Stimulated activated CD8-positive, alpha-beta memory T cell treated with anti-CD3 and anti-CD28 coated beads, Interleukin-4, amount 100 ng/mL, for 24 hours (primary cell): Measurements from ENCODE around the gene WNT10A.
A peak's percentile ranks its signal among the peaks of the same experiment; 100 is the strongest.
"Not testable (repeated sequence)": the region's sequence is repeated elsewhere in the genome, so short reads cannot be mapped to it uniquely, and the experiment has no call there.

Experiments
- DNase-seq: peaks from one replicate; pipeline ENCODE4 v3.0.0-alpha.2; 2020; ENCODE audit warnings: low read depth

Gene WNT10A

GRCh38 chr2:218893349-218894150 lies 12.9 kb downstream of the WNT10A start:
- DNase-seq, result no peak

- DNase-seq, result no peak
Measured at GRCh38 chr2:218894151-218894879, 13.7 kb downstream of the WNT10A start.

- DNase-seq, result no peak
Measured at GRCh38 chr2:218894880-218895157, 14.2 kb downstream of the WNT10A start.

GRCh38 chr2:218895326-218895725 lies 14.7 kb downstream of the WNT10A start:
- no peak for DNase-seq

- no peak for DNase-seq
Measured at GRCh38 chr2:218895759-218896500, 15.3 kb downstream of the WNT10A start.

GRCh38 chr2:218896501-218897393 lies 16.1 kb downstream of the WNT10A start:
- DNase-seq, result peak; percentile 80

GRCh38 chr2:218897394-218898108 lies 16.9 kb downstream of the WNT10A start:
- no peak for DNase-seq

GRCh38 chr2:218898109-218898878 lies 17.6 kb downstream of the WNT10A start:
- DNase-seq, result peak; percentile 74

GRCh38 chr2:218899147-218899546 lies 18.5 kb downstream of the WNT10A start:
- DNase-seq, result no peak

- no peak for DNase-seq
Measured at GRCh38 chr2:218902427-218902826, 21.8 kb downstream of the WNT10A start.

- DNase-seq, result no peak
Measured at GRCh38 chr2:218904176-218904575, 23.5 kb downstream of the WNT10A start.

- peak; percentile 83 for DNase-seq
Measured at GRCh38 chr2:218908721-218909619, 28.3 kb downstream of the WNT10A start.

- no peak for DNase-seq
Measured at GRCh38 chr2:218910741-218911140, 30.1 kb downstream of the WNT10A start.

GRCh38 chr2:218920504-218920903 lies 39.9 kb downstream of the WNT10A start:
- DNase-seq, result no peak

GRCh38 chr2:218924757-218925156 lies 44.1 kb downstream of the WNT10A start:
- no peak for DNase-seq

- no peak for DNase-seq
Measured at GRCh38 chr2:218925434-218925833, 44.8 kb downstream of the WNT10A start.

- no peak for DNase-seq
Measured at GRCh38 chr2:218927422-218927821, 46.8 kb downstream of the WNT10A start.

- DNase-seq, result no peak
Measured at GRCh38 chr2:218927876-218928275, 47.2 kb downstream of the WNT10A start.

GRCh38 chr2:218930488-218930887 lies 49.8 kb downstream of the WNT10A start:
- DNase-seq, result not testable (repeated sequence)
